ENCODE results near the gene PGS1. TPM values are rescaled to one million over a fixed set of nuclear protein-coding genes. Genes with fewer than 3 reads are reported as not detected.

The PGS1 gene
- total and polyA plus RNA-seq, 2 donors from 2014 or later: 15.6 to 65.4 TPM

DNA sequence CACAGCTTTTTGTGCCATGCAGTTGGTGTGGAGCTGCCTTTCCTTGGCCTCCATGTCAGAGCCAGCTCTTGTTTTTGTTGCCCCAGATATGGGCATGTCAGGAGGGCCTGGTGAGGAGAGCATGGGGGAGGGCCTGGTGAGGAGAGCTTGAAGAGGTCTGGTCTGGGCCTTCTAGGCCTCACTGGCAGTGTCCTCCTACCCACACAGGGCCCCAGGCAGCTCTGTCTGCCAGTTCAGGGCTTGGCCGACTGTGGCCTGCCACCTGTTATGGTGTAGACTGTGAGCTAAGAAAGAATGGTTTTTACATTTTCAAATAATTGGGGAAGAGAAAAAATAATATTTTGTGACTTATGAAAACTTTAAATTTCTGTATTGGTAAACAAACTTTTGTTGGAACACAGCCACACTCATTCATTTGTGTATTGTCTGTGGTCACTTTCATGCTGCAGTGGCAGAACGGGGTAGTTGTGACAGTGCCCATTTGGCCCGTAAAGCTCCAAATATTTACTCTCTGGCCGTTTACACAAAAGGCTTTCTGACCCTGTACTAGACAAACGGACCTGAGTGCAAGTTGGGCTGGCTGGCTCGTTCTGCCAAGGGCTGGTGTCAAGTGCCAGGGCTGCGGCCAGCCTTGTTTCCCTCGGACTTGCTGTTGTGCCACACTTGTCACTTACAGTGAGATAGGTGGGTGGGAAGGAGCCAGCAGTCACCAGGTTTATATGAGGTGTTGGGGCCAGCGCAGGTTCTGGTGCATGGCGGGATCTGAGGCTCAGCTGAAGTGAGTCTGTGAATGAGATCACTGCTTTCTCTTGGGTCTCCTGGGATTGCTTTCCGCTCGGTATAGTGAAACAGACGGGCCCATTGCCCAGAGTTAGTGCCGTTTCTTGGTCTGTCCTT, 18.2 kb downstream of the PGS1 start:
- DNase-seq (no peak), FAIRE-seq (no peak)
- H3K36me3 ChIP-seq (ENCODE audit: control insufficient read depth in 2 of 3, insufficient read depth in 3 of 3, low read length in 3 of 3): peaks cover 2 to 52% (median 34%) of the 10 kb centered on the region in 3 donors
- intact Hi-C loops (cut with DNase I): no loop called here
- no peak overlapping the region for H3K27ac ChIP-seq (ENCODE audit: low read depth in 2 of 2, low read length in 2 of 2)
- TF ChIP-seq, protein P1, sequence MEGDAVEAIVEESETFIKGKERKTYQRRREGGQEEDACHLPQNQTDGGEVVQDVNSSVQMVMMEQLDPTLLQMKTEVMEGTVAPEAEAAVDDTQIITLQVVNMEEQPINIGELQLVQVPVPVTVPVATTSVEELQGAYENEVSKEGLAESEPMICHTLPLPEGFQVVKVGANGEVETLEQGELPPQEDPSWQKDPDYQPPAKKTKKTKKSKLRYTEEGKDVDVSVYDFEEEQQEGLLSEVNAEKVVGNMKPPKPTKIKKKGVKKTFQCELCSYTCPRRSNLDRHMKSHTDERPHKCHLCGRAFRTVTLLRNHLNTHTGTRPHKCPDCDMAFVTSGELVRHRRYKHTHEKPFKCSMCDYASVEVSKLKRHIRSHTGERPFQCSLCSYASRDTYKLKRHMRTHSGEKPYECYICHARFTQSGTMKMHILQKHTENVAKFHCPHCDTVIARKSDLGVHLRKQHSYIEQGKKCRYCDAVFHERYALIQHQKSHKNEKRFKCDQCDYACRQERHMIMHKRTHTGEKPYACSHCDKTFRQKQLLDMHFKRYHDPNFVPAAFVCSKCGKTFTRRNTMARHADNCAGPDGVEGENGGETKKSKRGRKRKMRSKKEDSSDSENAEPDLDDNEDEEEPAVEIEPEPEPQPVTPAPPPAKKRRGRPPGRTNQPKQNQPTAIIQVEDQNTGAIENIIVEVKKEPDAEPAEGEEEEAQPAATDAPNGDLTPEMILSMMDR (IDR thresholded peaks at IDR 0.05; ENCODE audit: borderline replicate concordance, extremely low read depth, insufficient read depth): no peak
- H3K4me3 ChIP-seq (ENCODE audit: low read length in 3 of 3): no peak overlapping the region
- H3K27me3 ChIP-seq (ENCODE audit: control insufficient read depth, insufficient read depth, low read length): no peaks in the 10 kb centered on the region
- no peaks in the 10 kb centered on the region for H3K4me1 ChIP-seq (ENCODE audit: control insufficient read depth in 2 of 3, insufficient read depth in 2 of 3, low read depth in 1 of 3, low read length in 3 of 3)
- H3K9ac ChIP-seq (ENCODE audit: low read length in 3 of 3): no peak overlapping the region
- H3K9me3 ChIP-seq (ENCODE audit: control insufficient read depth in 2 of 3, insufficient read depth in 1 of 3, low read length in 3 of 3): no peaks in the 10 kb centered on the region

DNA sequence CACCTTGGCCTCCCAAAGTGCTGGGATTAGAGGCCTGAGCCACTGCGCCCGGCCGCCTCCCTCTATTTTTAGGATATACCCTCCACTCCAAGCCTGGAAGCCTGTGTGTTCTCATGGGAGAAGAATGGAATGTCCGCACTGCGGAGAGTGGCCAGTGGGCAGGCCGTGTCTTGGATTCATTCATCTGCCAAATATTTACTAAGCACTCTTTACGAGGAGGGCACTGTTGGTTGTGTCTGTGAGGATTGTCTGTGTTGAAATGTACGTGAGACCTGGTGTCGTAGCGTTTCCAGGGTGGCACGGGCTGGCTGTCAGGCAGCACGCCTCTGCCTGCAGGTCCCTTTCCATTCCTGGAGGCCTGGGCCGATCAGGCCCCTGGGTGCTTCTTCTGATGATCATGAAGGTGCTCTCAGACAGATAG, 19.2 kb downstream of the PGS1 start:
- no peaks in the 10 kb centered on the region for H3K9me3 ChIP-seq (ENCODE audit: control insufficient read depth in 2 of 3, insufficient read depth in 1 of 3, low read length in 3 of 3)
- FAIRE-seq (no peak), DNase-seq (no peak)
- no peak overlapping the region for H3K9ac ChIP-seq (ENCODE audit: low read length in 3 of 3)
- intact Hi-C loops (cut with DNase I): no loop called here
- no peak overlapping the region for H3K27ac ChIP-seq (ENCODE audit: low read depth in 2 of 2, low read length in 2 of 2)
- no peaks in the 10 kb centered on the region for H3K4me1 ChIP-seq (ENCODE audit: control insufficient read depth in 2 of 3, insufficient read depth in 2 of 3, low read depth in 1 of 3, low read length in 3 of 3)
- TF ChIP-seq, protein P1 (IDR thresholded peaks at IDR 0.05; ENCODE audit: borderline replicate concordance, extremely low read depth, insufficient read depth): no peak
- H3K36me3 ChIP-seq (ENCODE audit: control insufficient read depth in 2 of 3, insufficient read depth in 3 of 3, low read length in 3 of 3): peaks cover 2 to 52% (median 37%) of the 10 kb centered on the region in 3 donors
- H3K4me3 ChIP-seq (ENCODE audit: low read length in 3 of 3): no peak overlapping the region
- H3K27me3 ChIP-seq (ENCODE audit: control insufficient read depth, insufficient read depth, low read length): no peaks in the 10 kb centered on the region

DNA sequence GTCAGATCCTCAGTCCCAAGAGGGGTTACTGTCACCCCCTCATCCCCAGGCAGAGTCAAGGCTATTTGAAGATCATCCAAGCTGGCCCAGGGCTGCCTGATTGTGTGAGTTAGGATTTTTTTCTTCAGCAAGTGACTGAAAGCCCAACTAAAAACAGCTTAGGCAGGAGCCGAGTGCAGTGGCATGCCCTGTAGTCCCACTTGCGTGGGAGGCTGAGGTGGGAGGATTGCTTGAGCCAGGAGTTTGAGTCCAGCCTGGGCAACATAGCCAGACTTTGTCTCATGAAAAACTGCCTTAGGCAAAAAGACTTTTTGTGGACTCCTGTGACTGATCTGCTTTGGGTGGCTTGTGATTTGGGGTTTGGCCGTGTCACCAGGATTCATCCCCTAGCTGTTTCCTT, 19.9 kb downstream of the PGS1 start:
- DNase-seq (no peak), FAIRE-seq (no peak)
- intact Hi-C loops (cut with DNase I): no loop called here
- Histone ChIP-seq H3K9me3 (ENCODE audit: control insufficient read depth in 2 of 3, insufficient read depth in 1 of 3, low read length in 3 of 3) (no peaks in the 10 kb centered on the region), H3K27me3 (ENCODE audit: control insufficient read depth, insufficient read depth, low read length) (no peaks in the 10 kb centered on the region), H3K4me3 (ENCODE audit: low read length in 3 of 3) (no peak overlapping the region), H3K9ac (ENCODE audit: low read length in 3 of 3) (no peak overlapping the region), H3K27ac (ENCODE audit: low read depth in 2 of 2, low read length in 2 of 2) (no peak overlapping the region), H3K36me3 (ENCODE audit: control insufficient read depth in 2 of 3, insufficient read depth in 3 of 3, low read length in 3 of 3) (peaks cover 2 to 56% (median 41%) of the 10 kb centered on the region in 3 donors), H3K4me1 (ENCODE audit: control insufficient read depth in 2 of 3, insufficient read depth in 2 of 3, low read depth in 1 of 3, low read length in 3 of 3) (no peaks in the 10 kb centered on the region)
- TF ChIP-seq, protein P1 (IDR thresholded peaks at IDR 0.05; ENCODE audit: borderline replicate concordance, extremely low read depth, insufficient read depth): no peak

Measured in kidney (tissue), 14 donors.